AG04450 (cell line): ENCODE data around the gene FHIT. TPM values are rescaled to one million over a fixed set of nuclear protein-coding genes. Genes with fewer than 3 reads are reported as not detected.

Source experiments
- CTCF ChIA-PET: fragments of 300-600, 350-600 bp; formaldehyde crosslinking; extraction: SDS; loops from one replicate; lab custom pipeline; 2022; ENCODE audit warnings: antibody characterized with exemption, inconsistent platforms; lab: Charles Lee
- POLR2A ChIA-PET: fragments of 350-600 bp; formaldehyde crosslinking; extraction: SDS; loops from one replicate; lab custom pipeline; 2021; ENCODE audit warnings: antibody characterized with exemption, inconsistent platforms; lab: Yijun Ruan, JAX
- DNase-seq: peaks from one replicate; pipeline ENCODE4 v3.0.0-alpha.2; 2011; ENCODE audit warnings: low read depth, low spot score
- H3K27ac ChIP-seq: one replicate; pipeline ENCODE4 v1.5.1; 2012; ENCODE audit warnings: low read depth, low read length, control low read depth
- H3K27me3 ChIP-seq: one replicate; pipeline ENCODE4 v1.6.0; 2012; ENCODE audit warnings: low read length; ENCODE audit not compliant: control insufficient read depth, insufficient read depth
- H3K4me3 ChIP-seq: 2 replicates; pipeline ENCODE4 v1.5.1; 2011; ENCODE audit warnings: mild to moderate bottlenecking, low read depth, low read length, control low read depth
- H3K9me3 ChIP-seq: 2 replicates; pipeline ENCODE4 v1.5.1; 2012; ENCODE audit warnings: low read length; ENCODE audit not compliant: control insufficient read depth, insufficient read depth
- CTCF ChIP-seq: IDR thresholded peaks from 2 replicates; pipeline ENCODE4 v1.5.1; 2011; ENCODE audit warnings: low read depth, low read length, control low read depth, inconsistent platforms
- polyA plus RNA-seq: library from polyadenylated mRNA; depleted of rRNA; stranded (reverse); fragments of >200 nt; gene quantifications from 2 replicates; pipeline ENCODE4 v1.2.3, GENCODE V29; 2011

The FHIT gene
- polyA plus RNA-seq, 1 experiment, result 0.17 TPM

- ChIA-PET POLR2A (no interaction called here), CTCF (interaction anchor here (0.9 kb wide), 1 partner anchor 62 kb away, joined by 3 read pairs; no protein-coding TSS in a partner anchor)
- Histone ChIP-seq H3K27me3 (no peaks in the 10 kb centered on the region), H3K4me3 (no peak overlapping the region), H3K27ac (no peak overlapping the region), H3K9me3 (no peaks in the 10 kb centered on the region)
- DNase-seq, result no peak
- TF ChIP-seq CTCF, result no peak
These were observed 1455.5 kb downstream of the FHIT start for GRCh38 chr3:59795756-59796155.

- Histone ChIP-seq H3K9me3 (no peaks in the 10 kb centered on the region), H3K27ac (no peak overlapping the region), H3K4me3 (no peak overlapping the region), H3K27me3 (no peaks in the 10 kb centered on the region)
- ChIA-PET CTCF (no interaction called here), POLR2A (no interaction called here)
- DNase-seq, result no peak
- no peak for TF ChIP-seq CTCF
These were observed 1457.3 kb downstream of the FHIT start for GRCh38 chr3:59793976-59794375.

- Histone ChIP-seq H3K9me3 (no peaks in the 10 kb centered on the region), H3K27ac (no peak overlapping the region), H3K27me3 (no peaks in the 10 kb centered on the region), H3K4me3 (no peak overlapping the region)
- TF ChIP-seq CTCF, result no peak
- POLR2A ChIA-PET, result no interaction called here
- no peak for DNase-seq
- CTCF ChIA-PET, result no interaction called here
These were observed 1459.4 kb downstream of the FHIT start for GRCh38 chr3:59791774-59792308.

GRCh38 chr3:59790241-59790640 lies 1461.0 kb downstream of the FHIT start:
- Histone ChIP-seq H3K27ac (no peak overlapping the region), H3K27me3 (no peaks in the 10 kb centered on the region), H3K9me3 (no peaks in the 10 kb centered on the region), H3K4me3 (no peak overlapping the region)
- POLR2A ChIA-PET, result no interaction called here
- no peak for DNase-seq
- CTCF ChIA-PET, result no interaction called here
- TF ChIP-seq CTCF, result no peak

- TF ChIP-seq CTCF, result no peak
- no peak overlapping the region for H3K27ac ChIP-seq
- no peaks in the 10 kb centered on the region for H3K9me3 ChIP-seq
- no peaks in the 10 kb centered on the region for H3K27me3 ChIP-seq
- DNase-seq, result no peak
- ChIA-PET CTCF (no interaction called here), POLR2A (no interaction called here)
- no peak overlapping the region for H3K4me3 ChIP-seq
These were observed 1462.5 kb downstream of the FHIT start for GRCh38 chr3:59788801-59789200.
